HG02759 (cell line): ENCODE data around the gene PDE3A.

Experiments
- ATAC-seq: cut with Tn5 transposase; IDR thresholded peaks from one replicate; pipeline ENCODE4 v1.9.1; 2021; ENCODE audit warnings: mild to moderate bottlenecking, moderate library complexity; ENCODE audit not compliant: unreplicated experiment

PDE3A gene

DNA sequence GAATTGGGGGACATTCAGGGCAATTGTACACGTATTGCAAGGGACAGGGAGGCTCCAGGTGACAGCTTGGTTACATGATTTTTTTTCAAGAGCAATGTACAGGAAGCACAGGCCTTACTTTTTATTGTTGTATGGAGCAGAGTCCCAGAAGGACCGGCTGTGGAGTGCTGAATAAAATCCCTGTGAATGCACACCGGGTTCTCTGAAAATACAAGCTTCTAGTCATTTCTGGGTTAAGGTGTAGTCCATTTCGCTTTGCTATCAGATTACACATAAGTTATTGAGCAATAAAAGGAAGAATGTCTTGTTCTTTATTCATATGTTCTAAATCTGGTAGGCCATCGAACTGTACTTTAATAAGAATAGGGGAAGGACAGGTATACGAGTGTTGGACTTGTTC lies 52.2 kb downstream of the PDE3A start:
- no peak for ATAC-seq

DNA sequence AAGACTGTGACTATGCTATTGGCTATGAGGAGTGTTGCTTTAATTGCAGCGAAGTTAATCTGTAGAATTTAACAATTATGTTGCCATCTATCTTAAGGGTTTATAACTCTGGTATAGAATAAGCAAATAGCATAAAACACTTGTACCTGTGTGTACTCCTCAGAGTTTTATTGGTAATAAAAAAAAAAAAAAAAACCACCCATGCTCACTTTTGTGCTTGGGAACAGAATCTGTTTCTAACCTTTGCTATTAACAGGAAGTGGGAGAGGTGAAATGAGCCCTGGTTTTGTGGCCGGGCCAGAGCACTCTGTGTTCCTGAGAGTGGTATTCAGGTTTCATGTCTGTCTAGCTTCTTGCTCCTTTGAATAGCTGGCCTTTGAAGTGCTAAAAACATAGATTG lies 53.1 kb downstream of the PDE3A start:
- ATAC-seq, result no peak

DNA sequence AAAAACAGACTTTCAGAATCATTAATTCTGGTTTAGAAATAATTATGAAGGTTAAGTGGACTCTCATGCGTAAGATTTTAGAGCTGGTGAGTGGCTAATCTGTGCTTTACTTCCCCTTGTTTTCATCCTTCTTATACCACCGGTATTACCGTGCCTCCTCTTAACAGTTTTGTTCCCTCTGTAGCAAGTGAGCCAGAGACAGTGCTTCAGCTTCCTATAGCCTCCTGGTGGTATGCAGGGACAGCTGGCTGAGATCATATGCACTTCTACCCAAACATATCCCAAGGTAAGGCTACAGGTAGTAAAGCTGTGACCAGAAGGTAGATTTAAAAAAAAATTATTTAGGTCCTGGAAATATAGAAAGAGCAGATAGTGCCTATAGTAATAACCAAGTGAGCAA lies 55.2 kb downstream of the PDE3A start:
- no peak for ATAC-seq

DNA sequence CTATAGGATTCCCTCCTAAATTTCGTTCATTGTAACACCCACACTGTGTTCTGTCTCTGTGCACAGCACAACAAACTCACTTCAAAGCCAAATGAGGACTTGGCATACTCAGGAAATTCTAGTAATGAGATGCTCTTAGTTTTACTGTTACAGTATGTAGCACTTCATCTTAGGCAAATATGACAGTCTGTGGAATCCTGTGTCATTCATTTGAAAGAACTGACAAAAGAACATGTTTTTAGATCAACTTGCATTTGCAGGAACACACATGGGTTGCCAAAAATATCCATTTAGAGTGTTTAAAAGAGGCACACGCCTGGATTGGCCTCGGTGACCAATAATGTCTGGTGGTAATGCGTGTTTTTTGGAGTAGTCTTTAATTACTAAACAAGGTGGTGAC lies 56.5 kb downstream of the PDE3A start:
- ATAC-seq, result no peak

DNA sequence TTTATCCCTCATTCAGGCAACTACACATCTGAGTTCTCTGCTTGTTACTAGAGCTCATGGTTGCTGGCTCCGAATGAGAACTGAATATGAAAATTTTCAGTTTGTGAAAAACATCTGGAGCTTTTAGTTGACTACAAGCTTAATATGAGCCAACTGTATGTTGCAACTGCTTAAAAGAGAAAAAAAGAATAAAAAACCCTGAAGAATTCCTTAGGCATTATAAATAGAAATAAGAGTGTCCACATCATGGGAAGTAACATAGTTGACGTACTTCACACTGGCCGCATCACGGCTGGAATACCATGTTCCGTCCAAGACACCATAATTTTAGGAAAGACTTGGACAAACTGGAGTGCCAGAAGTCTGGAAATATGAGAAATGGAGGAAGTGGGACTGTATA lies 57.9 kb downstream of the PDE3A start:
- no peak for ATAC-seq

DNA sequence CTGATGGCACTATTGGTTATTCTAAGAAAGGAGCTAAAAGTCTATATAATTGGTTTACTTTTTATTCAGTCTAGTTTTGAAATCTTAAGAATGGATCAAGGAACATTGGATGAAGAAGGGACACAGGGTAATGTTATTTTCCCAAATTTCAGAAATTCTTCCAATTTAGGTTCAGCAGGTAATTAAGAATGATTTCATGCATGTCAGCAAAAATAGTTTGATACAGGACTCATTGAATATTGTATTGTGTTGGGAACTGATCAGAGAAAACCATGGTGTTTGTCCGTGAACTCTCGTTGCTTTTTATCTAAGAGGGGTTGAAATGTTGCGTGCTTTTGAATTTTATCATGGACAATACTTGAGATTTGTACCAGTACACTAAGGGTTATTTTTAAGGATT lies 58.6 kb downstream of the PDE3A start:
- no peak for ATAC-seq

DNA sequence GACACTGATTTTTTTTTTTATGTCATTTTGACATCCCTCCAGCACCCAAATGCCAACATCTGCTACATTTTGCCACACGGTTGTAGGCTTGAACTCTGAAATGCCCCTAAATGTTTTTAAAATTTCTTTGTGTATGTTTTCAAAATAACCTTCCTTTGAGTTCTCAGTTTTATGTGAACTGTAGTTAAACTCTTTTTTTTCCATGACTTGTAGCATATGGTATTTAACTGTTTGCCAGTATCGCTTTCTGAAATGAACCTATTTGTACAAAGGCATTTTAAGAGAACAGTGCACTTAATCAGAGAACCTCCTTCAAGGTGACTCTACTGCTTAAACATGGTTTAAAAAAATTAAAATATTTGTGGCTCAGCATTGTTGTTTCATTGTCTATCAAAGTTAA lies 61.5 kb downstream of the PDE3A start:
- ATAC-seq, result no peak

DNA sequence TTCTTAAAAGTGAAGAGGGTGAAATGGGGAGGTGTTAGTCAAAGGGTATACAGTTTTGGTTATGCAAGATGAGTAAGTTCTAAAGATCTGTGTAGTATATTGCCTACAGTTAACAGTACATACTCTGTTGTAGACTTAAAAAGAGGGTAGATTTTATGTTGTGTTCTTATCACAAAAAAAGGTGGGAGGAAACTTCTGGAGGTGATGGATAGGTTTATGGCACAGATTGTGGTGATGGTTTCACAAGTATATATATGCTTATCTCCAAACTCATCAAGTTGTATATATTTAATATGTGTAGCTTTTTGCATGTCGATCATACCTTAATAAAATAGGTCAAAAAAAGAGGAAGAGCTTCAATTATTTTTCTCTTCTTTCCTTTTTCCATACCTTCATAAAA lies 64.0 kb downstream of the PDE3A start:
- ATAC-seq, result no peak

DNA sequence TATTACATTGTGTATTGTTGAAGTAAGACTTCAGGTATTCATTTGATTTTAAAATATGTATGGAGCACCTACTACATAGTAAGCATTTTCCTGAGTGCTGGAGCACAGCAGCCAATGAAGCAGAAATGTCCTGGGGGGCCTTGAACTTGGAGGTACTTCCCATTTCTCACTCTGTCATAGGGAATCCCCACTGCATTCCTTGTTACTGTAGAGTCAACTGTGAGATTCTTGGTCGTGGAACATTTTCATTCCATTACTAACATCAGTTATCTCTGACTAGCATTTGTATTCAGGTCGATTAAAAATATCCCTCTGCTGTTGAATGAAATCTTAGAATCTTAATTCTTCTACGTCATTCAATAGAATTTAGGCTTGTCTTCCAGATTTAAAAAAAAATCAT lies 66.7 kb downstream of the PDE3A start:
- ATAC-seq, result no peak

DNA sequence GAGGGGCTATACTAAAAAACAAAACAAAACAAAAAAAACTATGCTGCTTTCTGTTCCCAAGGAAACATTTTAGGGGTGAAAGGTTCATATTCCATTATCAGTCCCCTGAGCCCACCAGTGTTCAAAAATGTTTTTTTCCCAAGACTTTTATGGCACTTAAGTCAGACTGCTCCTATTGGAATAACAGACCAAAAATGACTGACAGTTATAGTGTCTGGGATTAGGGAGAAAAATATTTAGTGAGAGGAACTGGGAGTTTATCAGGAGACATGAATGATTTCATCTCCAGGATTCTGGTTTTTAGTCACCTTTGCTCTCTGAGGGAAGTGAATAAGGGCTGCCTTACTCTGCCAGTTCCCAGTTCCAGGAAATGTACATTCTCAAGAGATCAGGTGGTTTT lies 68.0 kb downstream of the PDE3A start:
- ATAC-seq, result no peak

DNA sequence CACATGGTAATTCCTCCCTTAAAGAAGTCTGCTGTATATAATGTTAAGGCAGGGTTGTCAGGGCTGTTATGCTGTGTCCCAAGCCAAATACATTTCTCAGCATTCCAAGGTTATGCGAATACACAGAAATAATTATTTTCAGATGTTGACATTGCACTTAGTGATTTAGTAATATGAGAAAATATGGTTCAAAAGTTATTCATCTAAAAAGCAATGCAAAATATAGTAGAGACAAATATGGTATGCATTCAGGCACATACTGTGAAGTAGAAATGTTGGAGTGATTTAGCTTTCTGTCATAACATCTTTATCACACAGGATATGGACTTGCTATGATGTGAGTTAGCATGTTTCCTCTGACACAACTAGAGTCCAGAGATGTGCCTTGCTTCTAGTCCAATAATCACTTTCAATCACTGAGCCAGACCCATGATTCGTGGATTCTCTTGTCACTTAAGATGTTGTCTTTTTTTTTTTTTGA lies 70.0 kb downstream of the PDE3A start:
- ATAC-seq, result no peak

DNA sequence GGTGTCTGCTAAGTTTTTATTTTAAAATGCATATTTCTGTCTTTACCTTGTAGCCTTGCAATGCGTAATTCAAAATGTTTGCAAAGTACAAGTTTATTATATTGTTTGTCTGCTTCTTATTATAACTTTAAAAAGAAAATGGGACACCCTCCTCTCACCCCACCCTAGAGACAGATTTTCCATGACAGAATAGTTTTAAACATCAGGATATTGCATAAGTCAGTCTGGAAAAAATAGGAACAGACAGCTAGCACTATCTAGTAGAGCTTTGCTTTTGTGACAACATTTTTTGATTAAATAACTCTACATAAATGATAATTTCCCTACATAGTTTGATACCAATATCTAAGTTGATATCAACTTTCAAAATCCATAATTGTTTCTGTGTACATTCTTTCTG lies 71.3 kb downstream of the PDE3A start:
- ATAC-seq, result no peak

DNA sequence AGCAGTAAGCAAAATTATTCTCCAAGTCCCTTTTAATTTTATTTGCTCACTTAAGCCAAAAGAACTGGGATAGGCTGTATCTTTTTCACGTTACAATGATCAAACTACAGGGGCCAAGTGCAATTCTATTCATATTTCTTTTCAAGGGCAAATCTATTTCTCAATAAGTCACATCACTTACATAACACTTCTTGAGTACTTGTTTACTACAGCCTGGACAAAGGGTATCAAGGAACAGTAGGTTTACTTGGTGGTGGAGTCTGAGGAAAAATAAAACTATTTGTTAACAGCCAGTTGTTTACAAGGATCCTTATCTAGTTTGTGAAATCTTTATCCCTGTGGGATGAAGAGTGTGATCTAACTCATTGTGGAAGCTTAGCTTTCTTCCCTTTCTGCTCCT lies 72.1 kb downstream of the PDE3A start:
- ATAC-seq, result no peak

DNA sequence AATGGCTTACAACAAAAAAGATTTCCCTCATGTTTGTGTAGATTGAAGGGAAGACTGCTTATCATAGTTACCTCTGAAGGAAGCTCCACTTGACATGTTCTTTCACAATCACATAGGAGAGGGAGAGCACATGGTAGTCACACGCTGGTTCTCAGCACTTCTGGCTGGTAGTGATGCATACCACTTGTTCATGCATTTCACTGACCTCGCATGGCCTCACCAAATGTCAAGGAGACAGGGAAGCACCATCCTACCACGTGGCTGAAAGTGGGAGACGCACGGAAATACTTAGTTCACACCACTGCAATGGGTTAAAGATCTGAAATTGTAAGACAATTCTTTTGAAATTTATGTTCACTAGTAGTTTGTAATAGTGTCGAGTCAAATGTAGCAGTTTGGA lies 74.0 kb downstream of the PDE3A start:
- ATAC-seq, result no peak

DNA sequence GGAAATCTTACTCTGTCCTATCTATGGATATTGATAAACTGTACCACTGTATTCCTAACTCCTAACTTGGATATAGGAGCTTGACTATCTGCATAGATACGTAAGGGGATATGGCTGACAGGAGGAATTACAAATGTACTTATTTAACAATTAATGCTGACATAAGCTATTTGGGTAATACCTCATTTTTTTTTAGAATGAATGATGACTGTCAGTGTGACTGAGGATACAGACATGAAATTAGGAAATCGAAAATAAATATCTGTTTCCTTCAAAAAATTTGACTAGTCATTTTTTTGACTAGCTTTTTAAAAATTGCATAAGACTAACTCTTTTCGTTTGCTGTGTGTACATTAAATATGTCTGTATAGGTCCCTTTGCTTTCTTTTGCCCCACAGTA lies 74.9 kb downstream of the PDE3A start:
- ATAC-seq, result no peak

DNA sequence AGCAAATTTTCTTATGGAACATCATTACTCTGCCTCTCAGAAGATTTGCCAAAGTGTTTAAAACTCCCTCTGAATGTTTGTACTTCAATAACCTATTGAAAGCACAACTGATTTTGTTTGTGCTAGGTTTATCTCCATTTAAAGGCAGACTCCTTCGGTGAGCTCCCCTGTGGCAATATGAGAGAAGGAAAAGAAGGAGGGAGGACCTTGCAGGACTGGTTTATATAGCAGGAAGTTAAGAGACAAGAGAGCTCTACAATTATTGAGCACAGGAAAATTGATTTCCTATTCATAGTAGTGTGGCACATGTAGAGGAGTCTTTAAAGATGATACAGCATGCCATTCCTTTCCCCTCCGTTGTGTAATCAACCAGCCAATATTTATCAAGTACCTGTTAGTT lies 75.5 kb downstream of the PDE3A start:
- no peak for ATAC-seq

DNA sequence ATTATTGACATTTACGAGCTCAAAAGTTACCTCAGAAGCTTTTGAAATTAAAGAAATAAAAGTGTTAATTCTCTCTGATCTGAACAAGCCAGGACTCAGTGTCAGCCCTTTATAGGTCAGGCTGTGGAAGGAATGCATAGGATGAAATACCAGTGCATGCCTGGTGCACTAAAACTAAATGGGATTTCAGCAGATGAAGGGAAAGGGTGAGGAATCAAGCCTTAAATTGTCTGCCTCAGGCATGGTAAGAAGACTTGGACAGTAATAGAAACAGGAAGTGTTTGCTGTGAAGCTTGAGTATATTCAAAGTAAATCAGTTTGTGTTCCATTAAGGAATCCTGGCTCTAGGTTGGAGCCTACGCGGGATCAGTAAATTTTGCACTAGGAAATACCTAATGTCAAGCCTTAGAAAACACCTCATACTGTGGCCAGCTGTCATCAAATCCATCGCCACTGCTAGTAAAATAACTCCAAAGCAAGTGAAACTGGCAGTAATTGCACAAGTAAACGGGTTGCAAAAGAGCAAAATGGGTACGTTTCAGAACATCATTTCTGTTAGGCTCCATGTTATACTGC lies 76.3 kb downstream of the PDE3A start:
- no peak for ATAC-seq

DNA sequence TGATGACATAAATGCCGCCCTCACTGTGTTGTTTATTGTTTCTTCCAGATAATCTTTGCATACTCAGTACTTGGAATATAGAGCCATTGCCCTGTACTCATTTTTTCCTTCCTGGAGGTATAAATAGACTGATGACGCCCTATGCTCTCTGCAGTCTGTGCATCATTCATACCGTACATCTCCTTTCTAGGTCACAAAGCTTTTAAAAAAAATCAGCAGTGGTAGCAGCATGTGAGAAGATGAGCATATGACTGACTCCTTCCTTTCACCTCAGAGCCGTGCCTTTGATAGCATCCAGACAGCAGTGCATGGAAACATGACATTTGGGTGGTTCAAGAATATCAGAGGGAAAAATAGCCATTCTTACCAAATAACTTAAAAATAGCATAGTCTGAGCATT lies 77.3 kb downstream of the PDE3A start:
- ATAC-seq, result no peak

DNA sequence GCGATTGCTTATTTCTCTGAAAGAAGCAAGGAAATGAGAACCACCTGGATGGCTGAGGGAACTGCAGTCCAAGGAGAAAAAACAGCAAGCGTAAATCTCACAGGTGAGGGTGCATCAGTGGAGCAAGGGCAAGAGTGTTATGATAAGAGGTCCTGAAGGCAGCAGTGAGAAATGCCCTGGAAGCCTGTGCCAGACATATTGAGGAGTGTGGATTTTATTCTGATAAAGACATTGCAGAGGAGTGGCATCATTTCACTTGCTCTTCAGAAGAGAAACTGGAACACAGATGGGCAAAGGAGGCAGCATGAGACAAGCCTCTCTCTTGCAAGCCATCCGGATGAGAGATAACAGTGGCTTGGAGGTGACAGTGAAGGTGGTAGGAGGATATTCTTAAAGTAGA lies 78.5 kb downstream of the PDE3A start:
- no peak for ATAC-seq

DNA sequence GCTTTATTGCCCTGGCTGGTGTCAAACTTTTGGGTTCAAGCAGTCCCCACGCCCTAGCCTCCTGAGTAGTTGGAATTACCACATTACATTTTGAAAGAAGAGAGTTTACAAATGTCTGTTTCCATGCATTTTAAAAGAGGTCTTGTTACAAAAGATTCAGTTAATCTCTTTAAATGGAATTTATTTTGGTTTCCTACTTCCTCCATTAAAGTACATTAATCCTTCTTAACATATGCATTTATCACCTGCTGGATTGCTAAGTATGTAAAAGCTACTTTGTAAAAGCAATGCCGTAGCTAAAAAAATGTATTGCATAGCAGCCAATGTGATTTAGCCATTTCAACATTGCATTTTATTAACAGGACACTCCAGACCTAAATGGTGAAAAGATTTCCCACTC lies 80.4 kb downstream of the PDE3A start:
- ATAC-seq, result no peak

DNA sequence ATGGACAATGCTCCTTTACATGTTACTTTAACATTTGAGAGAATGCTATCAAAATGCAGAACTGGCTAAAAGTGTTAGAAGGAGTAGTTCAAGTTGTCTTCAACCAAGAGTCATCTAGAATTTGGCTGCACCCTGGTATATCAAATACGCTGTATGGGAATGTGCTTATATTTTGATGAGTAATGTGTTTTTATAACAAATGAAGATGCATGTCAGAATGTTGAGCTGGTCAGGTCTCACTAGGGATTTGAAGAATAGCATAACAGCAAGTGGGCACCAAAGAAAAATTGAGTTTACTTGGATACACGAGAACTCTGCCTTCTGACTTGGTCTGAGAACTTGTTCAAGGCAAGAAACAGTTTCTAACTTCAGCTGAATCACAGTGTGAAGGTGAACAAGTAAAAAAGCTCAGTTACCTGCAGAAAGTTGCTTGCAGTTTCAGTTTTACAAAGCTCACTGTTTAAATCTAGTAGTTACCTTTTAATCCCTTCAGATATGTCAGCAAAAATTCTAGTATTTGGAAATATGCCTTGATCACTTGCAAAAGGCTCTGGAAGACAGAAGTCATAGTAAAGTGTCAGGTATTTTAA lies 82.3 kb downstream of the PDE3A start:
- ATAC-seq, result no peak

DNA sequence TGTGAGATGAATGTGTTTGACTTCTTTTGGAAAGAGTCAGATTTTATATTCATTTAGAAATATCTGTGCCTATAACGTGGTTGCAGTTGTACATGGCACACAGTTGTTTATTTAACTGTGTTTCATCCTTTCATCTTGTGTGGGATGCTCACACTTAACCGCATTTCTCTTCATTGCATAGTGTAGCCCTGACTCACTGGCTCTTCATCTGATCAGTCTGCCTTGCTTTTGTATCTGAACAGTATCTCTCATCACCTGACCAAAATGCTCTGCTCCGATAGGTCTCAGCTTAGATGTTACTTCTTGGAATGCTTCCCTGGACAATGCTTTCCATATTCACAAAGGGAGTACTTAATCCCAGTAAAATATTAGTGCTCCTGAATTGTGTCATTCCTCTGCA lies 83.4 kb downstream of the PDE3A start:
- no peak for ATAC-seq

DNA sequence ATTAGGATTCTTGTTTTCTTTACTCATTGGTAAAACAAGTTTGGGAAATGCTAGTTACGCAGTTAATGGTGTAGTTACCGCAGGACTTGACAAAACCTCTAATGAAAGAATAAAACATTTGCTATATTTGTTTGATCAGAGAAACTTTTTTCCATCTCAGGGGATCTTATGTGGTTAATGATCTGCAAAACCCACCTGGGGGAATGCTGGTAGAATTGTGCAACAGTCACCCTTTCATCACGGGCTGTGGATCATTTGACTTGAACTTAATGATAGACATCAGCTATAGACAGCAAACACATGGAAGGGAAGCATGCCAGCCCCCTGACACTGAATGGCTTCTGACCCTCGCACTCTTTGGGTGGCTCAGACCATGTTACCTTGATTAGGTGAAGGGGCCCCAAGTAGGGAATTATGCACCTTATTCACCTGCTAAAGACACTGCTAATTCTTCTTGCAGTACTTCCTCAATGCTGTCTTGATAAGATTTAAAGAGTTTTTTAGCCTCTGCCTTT lies 84.2 kb downstream of the PDE3A start:
- ATAC-seq, result no peak
